HCT116 (cell line): ENCODE measurements around the gene MARCHF3. TPM values are rescaled to one million over a fixed set of nuclear protein-coding genes. Genes with fewer than 3 reads are reported as not detected.

Experiments used
- ATAC-seq: fragments of 200-7000 bp; cut with Tn5 transposase; 2 replicates; pipeline ENCODE4 v1.9.1; 2020; ENCODE audit warnings: mild to moderate bottlenecking, moderate library complexity
- BruUV-seq: library from RNA; stranded (reverse); fragments of 400-500 nt; replicated peaks from 2 replicates; lab custom pipeline; 2021; lab: Mats Ljungman, UMichigan
- CTCF ChIA-PET: fragments of 300-600 bp; sonication (Branson Sonifier 250); formaldehyde crosslinking; loops from one replicate; lab custom pipeline; 2021; ENCODE audit warnings: antibody characterized with exemption; lab: Charles Lee
- POLR2A ChIA-PET: fragments of 300-600, 350-600 bp; sonication (Branson Sonifier 250); formaldehyde crosslinking; loops from one replicate; lab custom pipeline; 2021; ENCODE audit warnings: antibody characterized with exemption; lab: Charles Lee
- RAD21 ChIA-PET, 2 experiments: fragments of 300-600 bp; sonication (Branson Sonifier 250); formaldehyde crosslinking; loops; one replicate each; lab custom pipeline; 2023; ENCODE audit warnings: low total read pairs in 2 of 2; ENCODE audit not compliant: uncharacterized antibody in 2 of 2, unreplicated experiment in 2 of 2, low non-redundant PET in 1 of 2; lab: Charles Lee
- DNase-seq: peaks from one replicate; pipeline ENCODE4 v3.0.0-alpha.2; 2010; ENCODE audit warnings: low read depth, low spot score
- H2AFZ ChIP-seq: fragments of 200-600 bp; shearing (Covaris generic), sonication (generic); 2 replicates; pipeline ENCODE4 v1.6.1; 2017; ENCODE audit warnings: low read depth, mixed run types, mixed read lengths, antibody characterized with exemption, low read length; ENCODE audit not compliant: poor library complexity, severe bottlenecking
- H3K27ac ChIP-seq: 2 replicates; pipeline ENCODE4 v1.5.1; 2012; ENCODE audit warnings: low read depth, low read length
- H3K27me3 ChIP-seq: fragments of 200-600 bp; sonication (generic); 2 replicates; pipeline ENCODE4 v1.6.1; 2016; ENCODE audit warnings: mixed run types, low read length, mixed read lengths; ENCODE audit not compliant: insufficient read depth
- H3K36me3 ChIP-seq, 2 experiments: fragments of 200-500 bp in 1 of 2; fragments of 200-600 bp in 1 of 2; sonication (Bioruptor generic) in 1 of 2; sonication (generic) in 1 of 2; 2 replicates each; pipeline versions ENCODE4 v1.5.1 to v1.6.1; 2014 to 2016; ENCODE audit warnings: low read length in 2 of 2, inconsistent platforms in 1 of 2, mixed read lengths in 1 of 2, mixed run types in 1 of 2; ENCODE audit not compliant: insufficient read depth in 2 of 2, control insufficient read depth in 1 of 2
- H3K4me1 ChIP-seq, 2 experiments: fragments of 200-600 bp in 1 of 2; sonication (generic) in 1 of 2; 2 replicates each; pipeline versions ENCODE4 v1.5.1 to v1.6.1; 2012 to 2017; ENCODE audit warnings: low read length in 2 of 2, inconsistent platforms in 1 of 2, mild to moderate bottlenecking in 1 of 2, mixed read lengths in 1 of 2, mixed run types in 1 of 2, moderate library complexity in 1 of 2; ENCODE audit not compliant: insufficient read depth in 2 of 2, control insufficient read depth in 1 of 2
- H3K4me2 ChIP-seq: fragments of 200-600 bp; sonication (generic); 2 replicates; pipeline ENCODE4 v1.6.1; 2017; ENCODE audit warnings: mixed run types, low read length, mixed read lengths
- H3K4me3 ChIP-seq, 2 experiments: fragments of 200-600 bp in 1 of 2; sonication (generic) in 1 of 2; replicated peaks in 1 of 2; 2 replicates each; pipeline ENCODE4 v1.5.1; 2011 to 2016; ENCODE audit warnings: low read length in 2 of 2, control low read depth in 1 of 2, low read depth in 1 of 2, mild to moderate bottlenecking in 1 of 2, mixed read lengths in 1 of 2, mixed run types in 1 of 2
- H3K79me2 ChIP-seq: fragments of 200-600 bp; sonication (generic); 2 replicates; pipeline ENCODE4 v1.6.1; 2017; ENCODE audit warnings: mild to moderate bottlenecking, mixed run types, low read length, moderate library complexity, mixed read lengths; ENCODE audit not compliant: insufficient read depth
- H3K9ac ChIP-seq: fragments of 200-600 bp; sonication (generic); 2 replicates; pipeline ENCODE4 v1.6.1; 2016; ENCODE audit warnings: low read length, mixed read lengths
- H3K9me2 ChIP-seq: fragments of 200-600 bp; sonication (generic), shearing (Covaris generic); 2 replicates; pipeline ENCODE4 v1.6.1; 2017; ENCODE audit warnings: mixed run types, mild to moderate bottlenecking, moderate library complexity; ENCODE audit not compliant: insufficient read depth
- H3K9me3 ChIP-seq, 2 experiments: fragments of 200-500 bp in 1 of 2; fragments of 200-600 bp in 1 of 2; sonication (Bioruptor generic) in 1 of 2; sonication (generic) in 1 of 2; 2 replicates each; pipeline ENCODE4 v1.6.1; 2014 to 2017; ENCODE audit warnings: low read length in 2 of 2, mixed read lengths in 2 of 2, inconsistent platforms in 1 of 2, low read depth in 1 of 2, mild to moderate bottlenecking in 1 of 2, mixed run types in 1 of 2, moderate library complexity in 1 of 2; ENCODE audit not compliant: control insufficient read depth in 1 of 2, insufficient read depth in 1 of 2
- H4K20me1 ChIP-seq: fragments of 200-600 bp; sonication (generic), shearing (Covaris generic); 2 replicates; pipeline ENCODE4 v1.6.1; 2017; ENCODE audit warnings: mixed run types, mild to moderate bottlenecking, moderate library complexity; ENCODE audit not compliant: insufficient read depth
- CBX3 ChIP-seq: IDR thresholded peaks from 2 replicates; pipeline ENCODE4 v1.6.1; 2012; ENCODE audit warnings: low read depth
- CEBPB ChIP-seq: IDR thresholded peaks from 2 replicates; pipeline ENCODE4 v1.6.1; 2012; ENCODE audit warnings: low read depth
- EGR1 ChIP-seq: IDR thresholded peaks from 2 replicates; pipeline ENCODE4 v1.6.1; 2012; ENCODE audit warnings: low read depth
- EZH2 ChIP-seq: fragments of 200-600 bp; sonication (generic); IDR thresholded peaks from 2 replicates; pipeline ENCODE4 v1.6.1; 2017; ENCODE audit warnings: antibody characterized with exemption, mixed run types
- FOSL1 ChIP-seq: IDR thresholded peaks from 2 replicates; pipeline ENCODE4 v1.6.1; 2012; ENCODE audit warnings: low read depth
- JUND ChIP-seq: IDR thresholded peaks from 2 replicates; pipeline ENCODE4 v1.6.1; 2012
- POLR2A ChIP-seq: IDR thresholded peaks from 2 replicates; pipeline ENCODE4 v1.7.0; 2011; ENCODE audit warnings: borderline replicate concordance; ENCODE audit not compliant: insufficient read depth, insufficient read length; ENCODE audit errors: extremely low read depth
- SRF ChIP-seq: IDR thresholded peaks from 2 replicates; pipeline ENCODE4 v1.6.1; 2012; ENCODE audit warnings: low read depth
- TCF7L2 ChIP-seq: IDR thresholded peaks from 2 replicates; pipeline ENCODE4 v1.7.0; 2011; ENCODE audit warnings: borderline replicate concordance, inconsistent platforms; ENCODE audit not compliant: insufficient read depth, insufficient read length; ENCODE audit errors: extremely low read depth
- YY1 ChIP-seq: IDR thresholded peaks from 2 replicates; pipeline ENCODE4 v1.6.1; 2011; ENCODE audit warnings: low read length, low read depth, moderate library complexity, mild to moderate bottlenecking; ENCODE audit not compliant: insufficient replicate concordance; ENCODE audit errors: extremely low read depth
- ZFX ChIP-seq: fragments of 450-650 bp; IDR thresholded peaks from 2 replicates; pipeline ENCODE4 v1.6.1; 2017
- intact Hi-C: fragments of 100-400 bp; cut with micrococcal nuclease; formaldehyde crosslinking; loops from 2 replicates; pipeline ENCODE4 v1.10.0; 2022
- total RNA-seq: library from RNA; stranded (reverse); gene quantifications from one replicate; pipeline ENCODE4 v1.2.1, GENCODE V29; 2021; ENCODE audit not compliant: unreplicated experiment
- TF ChIP-seq, protein P1 (sequence below): IDR thresholded peaks from 2 replicates; pipeline ENCODE4 v1.6.1; 2012
- TF ChIP-seq, protein P2 (sequence below), 3 experiments: fragments of 200-600 bp in 1 of 3; sonication (generic) in 1 of 3; IDR thresholded peaks in 2 of 3; conservative IDR thresholded peaks in 1 of 3; 2 replicates each; pipeline ENCODE4 v1.5.1; 2012 to 2017; ENCODE audit warnings: low read depth in 2 of 3, low read length in 2 of 3, antibody characterized with exemption in 1 of 3, borderline replicate concordance in 1 of 3, control low read depth in 1 of 3, mild to moderate bottlenecking in 1 of 3, mixed read lengths in 1 of 3, mixed run types in 1 of 3, moderate library complexity in 1 of 3; ENCODE audit not compliant: insufficient read depth in 1 of 3

Gene MARCHF3
- total RNA-seq, 1 experiment from 2014 or later: 2.3 TPM

DNA sequence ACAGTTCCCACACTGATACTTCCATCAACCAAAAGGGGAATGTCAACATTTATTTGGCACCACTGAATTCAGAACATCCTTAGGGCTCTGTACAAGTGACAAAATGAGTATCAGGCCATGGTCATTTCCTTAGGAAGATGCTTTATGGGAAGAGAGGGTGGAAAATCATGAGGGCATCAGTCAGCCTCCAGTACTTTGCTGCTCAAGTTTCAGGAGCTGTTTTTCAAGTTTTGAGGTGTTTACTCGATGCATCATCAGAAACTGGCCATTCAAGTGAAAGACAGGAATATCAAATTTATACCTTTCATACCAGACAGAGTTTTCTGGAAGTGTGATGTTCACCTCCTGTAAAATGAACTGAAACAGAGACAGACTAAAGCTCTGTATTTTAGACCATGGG, 21.2 kb upstream of the MARCHF3 start:
- Histone ChIP-seq H3K9me3 (no peaks in the 10 kb centered on the region), H4K20me1 (no peaks in the 10 kb centered on the region), H3K9me2 (no peaks in the 10 kb centered on the region), H3K4me2 (no peak overlapping the region), H3K79me2 (no peaks in the 10 kb centered on the region), H3K9ac (no peak overlapping the region), H3K4me3 (no peak overlapping the region), H2AFZ (no peak overlapping the region), H3K27ac (no peak overlapping the region), H3K36me3 (no peaks in the 10 kb centered on the region), H3K27me3 (no peaks in the 10 kb centered on the region), H3K4me1 (no peaks in the 10 kb centered on the region)
- ChIA-PET RAD21 (no interaction called here), CTCF (no interaction called here), POLR2A (no interaction called here)
- BruUV-seq: no TSS peak
- ATAC-seq (no peak), DNase-seq (no peak)
- intact Hi-C loops: no loop called here
- TF ChIP-seq EGR1: no peak
- TF ChIP-seq FOSL1: no peak
- TF ChIP-seq SRF: no peak
- no peak for TF ChIP-seq CBX3
- no peak for TF ChIP-seq YY1
- no peak for TF ChIP-seq EZH2
- TF ChIP-seq, protein P1, sequence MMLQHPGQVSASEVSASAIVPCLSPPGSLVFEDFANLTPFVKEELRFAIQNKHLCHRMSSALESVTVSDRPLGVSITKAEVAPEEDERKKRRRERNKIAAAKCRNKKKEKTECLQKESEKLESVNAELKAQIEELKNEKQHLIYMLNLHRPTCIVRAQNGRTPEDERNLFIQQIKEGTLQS: no peak
- TF ChIP-seq CEBPB: no peak
- no peak for TF ChIP-seq ZFX
- no peak for TF ChIP-seq JUND
- TF ChIP-seq POLR2A: no peak
- TF ChIP-seq TCF7L2: no peak
- TF ChIP-seq, protein P2, sequence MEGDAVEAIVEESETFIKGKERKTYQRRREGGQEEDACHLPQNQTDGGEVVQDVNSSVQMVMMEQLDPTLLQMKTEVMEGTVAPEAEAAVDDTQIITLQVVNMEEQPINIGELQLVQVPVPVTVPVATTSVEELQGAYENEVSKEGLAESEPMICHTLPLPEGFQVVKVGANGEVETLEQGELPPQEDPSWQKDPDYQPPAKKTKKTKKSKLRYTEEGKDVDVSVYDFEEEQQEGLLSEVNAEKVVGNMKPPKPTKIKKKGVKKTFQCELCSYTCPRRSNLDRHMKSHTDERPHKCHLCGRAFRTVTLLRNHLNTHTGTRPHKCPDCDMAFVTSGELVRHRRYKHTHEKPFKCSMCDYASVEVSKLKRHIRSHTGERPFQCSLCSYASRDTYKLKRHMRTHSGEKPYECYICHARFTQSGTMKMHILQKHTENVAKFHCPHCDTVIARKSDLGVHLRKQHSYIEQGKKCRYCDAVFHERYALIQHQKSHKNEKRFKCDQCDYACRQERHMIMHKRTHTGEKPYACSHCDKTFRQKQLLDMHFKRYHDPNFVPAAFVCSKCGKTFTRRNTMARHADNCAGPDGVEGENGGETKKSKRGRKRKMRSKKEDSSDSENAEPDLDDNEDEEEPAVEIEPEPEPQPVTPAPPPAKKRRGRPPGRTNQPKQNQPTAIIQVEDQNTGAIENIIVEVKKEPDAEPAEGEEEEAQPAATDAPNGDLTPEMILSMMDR (IDR thresholded peaks at IDR 0.05 in 2 of 3, conservative IDR thresholded peaks at IDR 0.05 in 1 of 3; ENCODE audit: borderline replicate concordance in 1 of 3, insufficient read depth in 1 of 3, low read depth in 2 of 3, low read length in 2 of 3): no peak
